Skeletal muscle satellite cell (primary cell): ENCODE data around the gene RUNX3. TPM values are rescaled to one million over a fixed set of nuclear protein-coding genes. Genes with fewer than 3 reads are reported as not detected.

Experiments
- H3K27me3 ChIP-seq: 2 replicates; pipeline ENCODE4 v1.7.0; 2013; ENCODE audit warnings: low read length; ENCODE audit not compliant: control insufficient read depth, insufficient read depth
- H3K36me3 ChIP-seq: 2 replicates; pipeline ENCODE4 v1.7.0; 2013; ENCODE audit warnings: mild to moderate bottlenecking, control low read depth, low read length; ENCODE audit not compliant: insufficient read depth
- H3K4me1 ChIP-seq: 2 replicates; pipeline ENCODE4 v1.7.0; 2013; ENCODE audit warnings: low read length; ENCODE audit not compliant: control insufficient read depth, insufficient read depth
- H3K4me2 ChIP-seq: 2 replicates; pipeline ENCODE4 v1.7.0; 2013; ENCODE audit warnings: mild to moderate bottlenecking, low read length
- H3K4me3 ChIP-seq: 2 replicates; pipeline ENCODE4 v1.7.0; 2013; ENCODE audit warnings: low read length
- H3K9ac ChIP-seq: 2 replicates; pipeline ENCODE4 v1.7.0; 2013; ENCODE audit warnings: mild to moderate bottlenecking, low read depth, low read length, moderate library complexity
- H3K9me3 ChIP-seq: replicated peaks from 2 replicates; pipeline ENCODE4 v1.7.0; 2013; ENCODE audit warnings: mild to moderate bottlenecking, control low read depth, low read length
- small RNA-seq: library from RNA; depleted of rRNA; stranded (forward); fragments of <200 nt; gene quantifications from one replicate; pipeline ENCODE3, GENCODE V24; 2012

Gene RUNX3

DNA sequence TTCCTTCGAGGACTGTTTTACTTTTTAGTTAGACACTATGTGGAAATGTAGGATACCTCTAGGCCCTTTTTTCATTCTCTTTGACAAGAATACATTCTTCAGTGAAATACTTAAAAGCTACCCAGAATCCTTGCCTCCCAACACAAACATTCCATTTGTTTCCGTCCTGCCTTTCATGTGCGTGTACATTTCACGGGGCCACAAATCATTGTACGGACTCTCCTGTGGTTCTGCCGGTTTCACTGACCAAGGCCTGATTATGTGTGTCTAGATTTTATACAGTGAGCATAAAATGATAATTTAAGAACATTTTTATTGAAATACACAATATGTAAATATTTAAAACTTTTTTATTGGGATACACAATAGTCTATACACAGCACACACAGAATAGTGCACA lies 76.4 kb downstream of the RUNX3 start:
- H3K4me2 ChIP-seq = no peak overlapping the region
- peaks cover 3% of the 10 kb centered on the region for H3K4me1 ChIP-seq
- H3K9me3 ChIP-seq = no peaks in the 10 kb centered on the region
- no peak overlapping the region for H3K9ac ChIP-seq
- no peaks in the 10 kb centered on the region for H3K27me3 ChIP-seq
- no peak overlapping the region for H3K4me3 ChIP-seq
- no peaks in the 10 kb centered on the region for H3K36me3 ChIP-seq

DNA sequence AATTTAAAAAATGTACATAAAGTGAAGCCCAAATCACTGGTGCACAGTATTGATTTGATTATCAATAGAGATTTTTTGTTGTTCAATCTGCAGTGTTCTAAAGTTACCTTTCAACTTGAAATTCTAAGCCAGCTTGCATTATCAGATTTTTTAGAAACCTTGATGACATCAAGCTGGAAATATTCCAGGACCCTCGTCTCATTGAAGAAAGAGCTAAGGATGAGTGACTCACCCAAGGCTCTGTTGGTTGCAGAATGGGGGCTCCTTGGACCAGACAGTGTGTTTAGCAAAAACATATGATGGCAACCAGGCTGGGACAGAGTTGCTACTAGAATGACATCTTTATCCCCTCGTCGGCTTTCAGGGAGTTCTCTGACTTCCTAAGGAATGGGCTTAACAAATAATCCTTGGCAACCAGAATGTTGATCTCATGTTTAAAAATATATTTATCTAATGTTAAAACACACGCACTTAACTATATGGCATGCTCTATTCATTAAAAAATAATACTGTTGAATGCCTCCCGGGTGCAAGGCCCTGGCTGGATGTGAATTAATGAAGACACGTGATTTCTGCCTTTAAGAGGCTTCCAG lies 79.7 kb downstream of the RUNX3 start:
- no peaks in the 10 kb centered on the region for H3K9me3 ChIP-seq
- no peak overlapping the region for H3K4me2 ChIP-seq
- H3K9ac ChIP-seq = no peak overlapping the region
- no peak overlapping the region for H3K4me3 ChIP-seq
- peaks cover 13% of the 10 kb centered on the region for H3K4me1 ChIP-seq
- H3K36me3 ChIP-seq = peaks cover 18% of the 10 kb centered on the region
- no peaks in the 10 kb centered on the region for H3K27me3 ChIP-seq

GRCh38 chr1:24849672-24850295 lies 80.3 kb downstream of the RUNX3 start:
- Histone ChIP-seq H3K9ac (no peak overlapping the region), H3K4me2 (no peak overlapping the region), H3K36me3 (peaks cover 24% of the 10 kb centered on the region), H3K9me3 (no peaks in the 10 kb centered on the region), H3K4me1 (peaks cover 13% of the 10 kb centered on the region), H3K4me3 (no peak overlapping the region), H3K27me3 (no peaks in the 10 kb centered on the region)

Small RNA genes lying within 50 kb of the gene (small RNA-seq; reads per million reads assigned to genes)
- gene MIR6731 = not detected
